Measurements from ENCODE around the gene RXRB.

DNA sequence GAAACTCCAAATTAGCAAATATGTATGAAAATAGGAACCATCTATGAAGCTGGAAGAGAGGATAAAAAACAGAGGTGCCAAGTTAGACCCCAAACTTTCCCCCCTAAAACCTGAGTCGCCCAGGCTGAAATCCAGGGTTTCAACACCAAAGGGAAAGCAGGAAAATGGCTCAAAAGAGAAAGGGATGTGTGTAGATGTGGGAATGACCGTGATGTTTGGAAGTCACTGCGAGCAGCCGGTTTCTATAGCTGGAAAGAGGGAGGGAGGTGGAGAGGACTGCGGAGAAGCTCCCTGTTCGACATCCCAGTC, 12.3 kb upstream of the RXRB start:
- TF ChIP-seq EP300 (IDR thresholded peaks at IDR 0.05), result no peak
- TF ChIP-seq POLR2A (IDR thresholded peaks at IDR 0.05), result no peak
- TF ChIP-seq, protein P1, sequence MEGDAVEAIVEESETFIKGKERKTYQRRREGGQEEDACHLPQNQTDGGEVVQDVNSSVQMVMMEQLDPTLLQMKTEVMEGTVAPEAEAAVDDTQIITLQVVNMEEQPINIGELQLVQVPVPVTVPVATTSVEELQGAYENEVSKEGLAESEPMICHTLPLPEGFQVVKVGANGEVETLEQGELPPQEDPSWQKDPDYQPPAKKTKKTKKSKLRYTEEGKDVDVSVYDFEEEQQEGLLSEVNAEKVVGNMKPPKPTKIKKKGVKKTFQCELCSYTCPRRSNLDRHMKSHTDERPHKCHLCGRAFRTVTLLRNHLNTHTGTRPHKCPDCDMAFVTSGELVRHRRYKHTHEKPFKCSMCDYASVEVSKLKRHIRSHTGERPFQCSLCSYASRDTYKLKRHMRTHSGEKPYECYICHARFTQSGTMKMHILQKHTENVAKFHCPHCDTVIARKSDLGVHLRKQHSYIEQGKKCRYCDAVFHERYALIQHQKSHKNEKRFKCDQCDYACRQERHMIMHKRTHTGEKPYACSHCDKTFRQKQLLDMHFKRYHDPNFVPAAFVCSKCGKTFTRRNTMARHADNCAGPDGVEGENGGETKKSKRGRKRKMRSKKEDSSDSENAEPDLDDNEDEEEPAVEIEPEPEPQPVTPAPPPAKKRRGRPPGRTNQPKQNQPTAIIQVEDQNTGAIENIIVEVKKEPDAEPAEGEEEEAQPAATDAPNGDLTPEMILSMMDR (IDR thresholded peaks at IDR 0.05), result no peak
